ENCODE measurements around the gene PSMD9. TPM values are rescaled to one million over a fixed set of nuclear protein-coding genes. Genes with fewer than 3 reads are reported as not detected.

The PSMD9 gene
- total and polyA plus RNA-seq, 4 donors, result 39.0 to 57.6 (median 51.2) TPM

- Histone ChIP-seq H3K36me3 (ENCODE audit: control insufficient read depth in 4 of 4, insufficient read depth in 3 of 4, low read depth in 1 of 4, low read length in 3 of 4) (no peaks in the 10 kb centered on the region), H3K27me3 (ENCODE audit: control insufficient read depth in 4 of 4, insufficient read depth in 4 of 4, low read length in 3 of 4) (no peaks in the 10 kb centered on the region), H3K9ac (ENCODE audit: low read depth in 1 of 2, low read length in 2 of 2) (no peak overlapping the region), H3K4me3 (ENCODE audit: low read depth in 1 of 3, low read length in 3 of 3) (no peak overlapping the region), H3K27ac (ENCODE audit: low read depth in 1 of 2, low read length in 2 of 2) (no peak overlapping the region), H3K9me3 (ENCODE audit: control insufficient read depth in 4 of 4, low read length in 3 of 4) (no peaks in the 10 kb centered on the region), H3K4me1 (ENCODE audit: control insufficient read depth in 4 of 4, insufficient read depth in 4 of 4, low read length in 3 of 4) (no peaks in the 10 kb centered on the region)
- WGBS, result 69% methylated on average over 4 of the region's 4 CpGs
- DNase-seq (ENCODE audit: low spot score), result no peak
- TF ChIP-seq NR2F2 (IDR thresholded peaks at IDR 0.05) (no peak), RAD21 (IDR thresholded peaks at IDR 0.05) (no peak), HNF4G (IDR thresholded peaks at IDR 0.05) (no peak), EGR1 (IDR thresholded peaks at IDR 0.05; ENCODE audit: low read depth in 2 of 2) (no peak), CTCF (IDR thresholded peaks at IDR 0.05; ENCODE audit: low read depth, low read length, missing input control) (no peak), REST (IDR thresholded peaks at IDR 0.05) (no peak), FOXA2 (IDR thresholded peaks at IDR 0.05) (no peak), SP1 (IDR thresholded peaks at IDR 0.05) (no peak), TAF1 (conservative IDR thresholded peaks at IDR 0.05) (no peak), FOXA1 (IDR thresholded peaks at IDR 0.05) (no peak), HNF4A (conservative IDR thresholded peaks at IDR 0.05) (no peak)
- TF ChIP-seq, protein P1, sequence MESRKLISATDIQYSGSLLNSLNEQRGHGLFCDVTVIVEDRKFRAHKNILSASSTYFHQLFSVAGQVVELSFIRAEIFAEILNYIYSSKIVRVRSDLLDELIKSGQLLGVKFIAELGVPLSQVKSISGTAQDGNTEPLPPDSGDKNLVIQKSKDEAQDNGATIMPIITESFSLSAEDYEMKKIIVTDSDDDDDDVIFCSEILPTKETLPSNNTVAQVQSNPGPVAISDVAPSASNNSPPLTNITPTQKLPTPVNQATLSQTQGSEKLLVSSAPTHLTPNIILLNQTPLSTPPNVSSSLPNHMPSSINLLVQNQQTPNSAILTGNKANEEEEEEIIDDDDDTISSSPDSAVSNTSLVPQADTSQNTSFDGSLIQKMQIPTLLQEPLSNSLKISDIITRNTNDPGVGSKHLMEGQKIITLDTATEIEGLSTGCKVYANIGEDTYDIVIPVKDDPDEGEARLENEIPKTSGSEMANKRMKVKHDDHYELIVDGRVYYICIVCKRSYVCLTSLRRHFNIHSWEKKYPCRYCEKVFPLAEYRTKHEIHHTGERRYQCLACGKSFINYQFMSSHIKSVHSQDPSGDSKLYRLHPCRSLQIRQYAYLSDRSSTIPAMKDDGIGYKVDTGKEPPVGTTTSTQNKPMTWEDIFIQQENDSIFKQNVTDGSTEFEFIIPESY (IDR thresholded peaks at IDR 0.05), result no peak
- TF ChIP-seq, protein P2, sequence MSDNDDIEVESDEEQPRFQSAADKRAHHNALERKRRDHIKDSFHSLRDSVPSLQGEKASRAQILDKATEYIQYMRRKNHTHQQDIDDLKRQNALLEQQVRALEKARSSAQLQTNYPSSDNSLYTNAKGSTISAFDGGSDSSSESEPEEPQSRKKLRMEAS (IDR thresholded peaks at IDR 0.05), result no peak
- TF ChIP-seq, protein P3, sequence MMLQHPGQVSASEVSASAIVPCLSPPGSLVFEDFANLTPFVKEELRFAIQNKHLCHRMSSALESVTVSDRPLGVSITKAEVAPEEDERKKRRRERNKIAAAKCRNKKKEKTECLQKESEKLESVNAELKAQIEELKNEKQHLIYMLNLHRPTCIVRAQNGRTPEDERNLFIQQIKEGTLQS (IDR thresholded peaks at IDR 0.05), result no peak
Measured at GRCh38 chr12:121949648-121950397, 61.2 kb downstream of the PSMD9 start.
